K562 (cell line): ENCODE results near the gene PCSK7. TPM values are rescaled to one million over a fixed set of nuclear protein-coding genes. Genes with fewer than 3 reads are reported as not detected.

ENCODE experiments used
- ATAC-seq: fragments of 200-7000 bp; cut with Tn5 transposase; 3 replicates; pipeline ENCODE4 v1.9.1; 2020; ENCODE audit warnings: moderate library complexity
- BruUV-seq: library from RNA; stranded (reverse); fragments of 400-500 nt; replicated peaks from 2 replicates; lab custom pipeline; 2021; lab: Mats Ljungman, UMichigan
- CTCF ChIA-PET: fragments of 300-600 bp; formaldehyde crosslinking; extraction: SDS; loops from one replicate; lab custom pipeline; 2021; ENCODE audit warnings: low intra/inter-chr PET ratio; lab: Yijun Ruan, JAX
- POLR2A ChIA-PET: fragments of 300-600, 350-650 bp; sonication (Branson Sonifier 250); formaldehyde crosslinking; extraction: SDS; loops from one replicate; lab custom pipeline; 2021; ENCODE audit warnings: antibody characterized with exemption, inconsistent platforms; lab: Yijun Ruan, JAX
- DNase-seq, 4 experiments: peaks; one replicate each; pipeline versions ENCODE4 v3.0.0 to v3.0.0-alpha.2; 2011 to 2018; ENCODE audit warnings: low spot score in 3 of 4, mixed read lengths in 3 of 4; ENCODE audit errors: extremely low read depth in 1 of 4
- FAIRE-seq: peaks from 2 replicates; lab custom pipeline; 2011; peaks lifted over from hg19 to GRCh38; lab: Jason Lieb, UNC
- H2AFZ ChIP-seq: 2 replicates; pipeline ENCODE4 v1.6.0; 2011; ENCODE audit warnings: low read depth, low read length, control low read depth, inconsistent platforms
- H3K27ac ChIP-seq: fragments of 200-600 bp; 3 replicates; pipeline ENCODE4 v1.8.0; 2011; ENCODE audit warnings: low read depth, mild to moderate bottlenecking, control low read depth, inconsistent platforms, low read length, moderate library complexity, mixed read lengths; ENCODE audit errors: extremely low read depth
- H3K27me3 ChIP-seq, 2 experiments: fragments of 300-600 bp in 1 of 2; 2 replicates in 1 of 2; 3 replicates in 1 of 2; pipeline versions ENCODE4 v1.6.0 to v1.8.0; 2011; ENCODE audit warnings: inconsistent platforms in 2 of 2, low read length in 2 of 2, mild to moderate bottlenecking in 1 of 2, mixed read lengths in 1 of 2, moderate library complexity in 1 of 2; ENCODE audit not compliant: control insufficient read depth in 2 of 2, insufficient read depth in 2 of 2
- H3K36me3 ChIP-seq: fragments of 300-600 bp; 3 replicates; pipeline ENCODE4 v1.8.0; 2011; ENCODE audit warnings: mild to moderate bottlenecking, low read length, inconsistent platforms; ENCODE audit not compliant: control insufficient read depth, insufficient read depth
- H3K4me1 ChIP-seq, 2 experiments: fragments of 200-600 bp in 1 of 2; replicated peaks in 1 of 2; 2 replicates in 1 of 2; 3 replicates in 1 of 2; pipeline versions ENCODE4 v1.5.1 to v1.8.0; 2011; ENCODE audit warnings: inconsistent platforms in 2 of 2, low read length in 2 of 2, mild to moderate bottlenecking in 1 of 2, mixed read lengths in 1 of 2, moderate library complexity in 1 of 2; ENCODE audit not compliant: control insufficient read depth in 2 of 2, insufficient read depth in 2 of 2
- H3K4me2 ChIP-seq: 2 replicates; pipeline ENCODE4 v1.6.1; 2011; ENCODE audit warnings: low read length, control low read depth, inconsistent platforms, mixed read lengths; ENCODE audit not compliant: insufficient read depth
- H3K4me3 ChIP-seq: fragments of 200-600 bp; sonication (generic), shearing (Covaris generic); 2 replicates; pipeline ENCODE4 v1.5.1; 2016; ENCODE audit warnings: control low read depth, inconsistent platforms
- H3K79me2 ChIP-seq: fragments of 200-600 bp; 3 replicates; pipeline ENCODE4 v1.8.0; 2011; ENCODE audit warnings: low read length, inconsistent platforms; ENCODE audit not compliant: control insufficient read depth, insufficient read depth
- H3K9ac ChIP-seq, 2 experiments: 2 replicates each; pipeline versions ENCODE4 v1.6.0 to v1.6.1; 2011; ENCODE audit warnings: low read depth in 2 of 2, low read length in 2 of 2, control low read depth in 1 of 2, inconsistent platforms in 1 of 2, mild to moderate bottlenecking in 1 of 2, mixed read lengths in 1 of 2; ENCODE audit not compliant: insufficient read depth in 1 of 2
- H3K9me1 ChIP-seq: one replicate; pipeline ENCODE4 v1.6.0; 2011; ENCODE audit warnings: inconsistent platforms, mild to moderate bottlenecking, low read length, moderate library complexity; ENCODE audit not compliant: control insufficient read depth, insufficient read depth
- H3K9me3 ChIP-seq: replicated peaks from 2 replicates; pipeline ENCODE4 v1.5.1; 2011; ENCODE audit warnings: low read depth, low read length, inconsistent platforms; ENCODE audit not compliant: control insufficient read depth, insufficient read depth
- H4K20me1 ChIP-seq: replicated peaks from 2 replicates; pipeline ENCODE4 v1.6.1; 2011; ENCODE audit warnings: low read length, inconsistent platforms, mixed read lengths; ENCODE audit not compliant: control insufficient read depth, insufficient read depth
- BRCA1 ChIP-seq, 2 experiments: fragments of 450-650 bp in 1 of 2; sonication (generic) in 1 of 2; formaldehyde crosslinking in 1 of 2; IDR thresholded peaks; 2 replicates each; pipeline versions ENCODE4 v1.5.0 to v1.6.1; 2017 to 2020; ENCODE audit warnings: mild to moderate bottlenecking in 1 of 2, missing genetic modification reagents in 1 of 2
- CHD2 ChIP-seq: IDR thresholded peaks from 2 replicates; pipeline ENCODE4 v1.6.1; 2011; ENCODE audit warnings: low read depth, low read length
- CXXC5 ChIP-seq: fragments of 250-450 bp; sonication (Bioruptor Pico); IDR thresholded peaks from 2 replicates; pipeline ENCODE4 v1.8.0; 2022; ENCODE audit warnings: inconsistent platforms, mild to moderate bottlenecking, moderate library complexity
- HDAC3 ChIP-seq: fragments of 450-650 bp; IDR thresholded peaks from 2 replicates; pipeline ENCODE4 v1.6.1; 2018; ENCODE audit warnings: borderline replicate concordance, mild to moderate bottlenecking, moderate library complexity; ENCODE audit not compliant: partially characterized antibody
- HNRNPUL1 ChIP-seq: fragments of 200-400 bp; formaldehyde crosslinking; IDR thresholded peaks from 2 replicates; pipeline ENCODE4 v1.6.1; 2017; ENCODE audit warnings: low read length
- NR2C1 ChIP-seq, 2 experiments: fragments of 450-650 bp; IDR thresholded peaks; 2 replicates each; pipeline ENCODE4 v1.6.1; 2017; ENCODE audit warnings: mild to moderate bottlenecking in 2 of 2, antibody characterized with exemption in 1 of 2, inconsistent platforms in 1 of 2, missing compliant biosample characterization in 1 of 2, missing genetic modification characterization in 1 of 2
- POLR2G ChIP-seq: fragments of 200-400 bp; formaldehyde crosslinking; IDR thresholded peaks from 2 replicates; pipeline ENCODE4 v1.6.1; 2017; ENCODE audit warnings: low read depth, mild to moderate bottlenecking, antibody characterized with exemption, low read length, moderate library complexity
- RBFOX2 ChIP-seq: fragments of 200-400 bp; formaldehyde crosslinking; IDR thresholded peaks from 2 replicates; pipeline ENCODE4 v1.6.1; 2017; ENCODE audit warnings: low read depth, mild to moderate bottlenecking, low read length, moderate library complexity
- TFE3 ChIP-seq: fragments of 450-650 bp; formaldehyde crosslinking; IDR thresholded peaks from 2 replicates; pipeline ENCODE4 v1.4.0; 2020; ENCODE audit warnings: mild to moderate bottlenecking, mixed read lengths
- ZNF121 ChIP-seq: sonication (generic); formaldehyde crosslinking; conservative IDR thresholded peaks from 2 replicates; pipeline ENCODE4 v1.8.0; 2022; ENCODE audit warnings: missing genetic modification reagents
- WGBS: fragments of 100-300 bp; shearing (Covaris generic); methylation state at CpG from one replicate; pipeline ENCODE4 v1.1.6; 2016; ENCODE audit warnings: low coverage, mixed read lengths; ENCODE audit not compliant: insufficient coverage; ENCODE audit errors: missing lambda C conversion rate; 5-methylcytosine and 5-hydroxymethylcytosine counted together
- in situ Hi-C: fragments of 300-500 bp; cut with MboI; formaldehyde crosslinking; loops from 4 replicates; pipeline ENCODE4 v1.15.0; 2018; ENCODE audit warnings: inconsistent platforms, mixed read lengths
- intact Hi-C: fragments of 100-400 bp; cut with micrococcal nuclease; formaldehyde crosslinking; loops from 2 replicates; pipeline ENCODE4 v1.14.2; 2022
- polyA plus RNA-seq, 8 experiments: library from polyadenylated mRNA; depleted of rRNA in 4 of 8; stranded (reverse) in 5 of 8; unstranded in 3 of 8; fragments of >200 nt; fragmentation: Nextera tagmentation in 2 of 8; fragmentation: Illumina TruSeq in 1 of 8; extraction: Ambion mirVana in 2 of 8; extraction: Trizol in 1 of 8; gene quantifications; 2 replicates each; pipeline versions ENCODE4 v1.2.1 to v1.2.3, GENCODE V29; 2011 to 2014; ENCODE audit warnings: inconsistent platforms in 1 of 8, missing spikeins in 1 of 8
- total RNA-seq, 7 experiments: library from RNA; depleted of rRNA in 6 of 7; stranded (reverse); fragments of >200 nt in 6 of 7; fragmentation: Illumina TruSeq in 2 of 7; extraction: Trizol in 2 of 7; gene quantifications; 2 replicates each; pipeline versions ENCODE4 v1.2.1 to v1.2.3, GENCODE V29; 2011 to 2021; ENCODE audit warnings: low replicate concordance in 1 of 7

Gene PCSK7
- total and polyA plus RNA-seq, 9 of the 15 experiments (the other 6 are each of a cell fraction or from before 2014, with no cell fraction given) = 3.1 to 29.2 (median 15.6) TPM

- in situ Hi-C loops (loop anchor here (10.0 to 25.0 kb wide), 2 partner anchors 345 to 718 kb away; no protein-coding TSS in a partner anchor), intact Hi-C loops (loop anchor here (5.0 kb wide), 3 partner anchors 97 to 438 kb away; partner anchors contain the start of genes APOA5 and CEP164)
- H3K9ac ChIP-seq = peak overlapping the region in 1 of 2 experiments; percentile 61; a peak in 1 of 4 replicates
- H3K4me1 ChIP-seq = peaks cover 18 to 31% of the 10 kb centered on the region in 2 experiments; a peak in 4 of 5 replicates
- H3K36me3 ChIP-seq = peaks cover 46% of the 10 kb centered on the region
- H4K20me1 ChIP-seq = no peaks in the 10 kb centered on the region; the same call in 1 of the 2 replicates
- FAIRE-seq (no peak), DNase-seq (no peak), ATAC-seq (no peak)
- H2AFZ ChIP-seq = no peak overlapping the region
- CTCF ChIA-PET = no interaction called here
- H3K79me2 ChIP-seq = peaks cover 45% of the 10 kb centered on the region
- no peaks in the 10 kb centered on the region for H3K27me3 ChIP-seq
- H3K9me1 ChIP-seq = no peaks in the 10 kb centered on the region
- no peak overlapping the region for H3K4me2 ChIP-seq
- WGBS = 88% methylated on average over 4 of the region's 5 CpGs
- TSS peak; percentile 38 for BruUV-seq
- H3K4me3 ChIP-seq = no peak overlapping the region
- H3K9me3 ChIP-seq = no peaks in the 10 kb centered on the region
- POLR2A ChIA-PET = interaction anchor here (1.7 to 3.6 kb wide), 2 partner anchors 9 to 14 kb away, joined by 5 to 20 read pairs; no protein-coding TSS in a partner anchor
- no peak for TF ChIP-seq CXXC5
- TF ChIP-seq ZNF121 = no peak
- TF ChIP-seq NR2C1 (IDR thresholded peaks at IDR 0.05) = no peak
- TF ChIP-seq NR2C1 (tag; IDR thresholded peaks at IDR 0.05) = no peak
- TF ChIP-seq BRCA1 (IDR thresholded peaks at IDR 0.05) = no peak
- no peak for TF ChIP-seq BRCA1 (CRISPR knock-in tag; IDR thresholded peaks at IDR 0.05)
- no peak overlapping the region for H3K27ac ChIP-seq
Measured at GRCh38 chr11:117229931-117230285, 2.0 kb downstream of the PCSK7 start.

- 91% methylated on average over 10 of the region's 12 CpGs for WGBS
- POLR2A ChIA-PET = interaction anchor here (0.6 to 3.6 kb wide), 4 partner anchors 9 to 51 kb away, joined by 3 to 20 read pairs (median 5); partner anchors contain the start of gene SIDT2
- BruUV-seq = no TSS peak
Measured at GRCh38 chr11:117229411-117229810, 2.5 kb downstream of the PCSK7 start.

More at GRCh38 chr11:117229411-117229810, 2.5 kb downstream of the PCSK7 start:
- Histone ChIP-seq H4K20me1 (peaks cover 4% of the 10 kb centered on the region), H2AFZ (no peak overlapping the region), H3K4me2 (no peak overlapping the region), H3K27me3 (no peaks in the 10 kb centered on the region), H3K27ac (no peak overlapping the region), H3K36me3 (peaks cover 46% of the 10 kb centered on the region), H3K9me1 (peaks cover 2% of the 10 kb centered on the region), H3K4me3 (no peak overlapping the region), H3K4me1 (peaks cover 23 to 35% of the 10 kb centered on the region in 2 experiments; a peak in 4 of 5 replicates), H3K79me2 (peaks cover 42% of the 10 kb centered on the region), H3K9me3 (no peaks in the 10 kb centered on the region), H3K9ac (no peak overlapping the region; a peak in 1 of 4 replicates)
- FAIRE-seq (no peak), ATAC-seq (no peak), DNase-seq (no peak)
- in situ Hi-C loops = loop anchor here (10.0 to 25.0 kb wide), 2 partner anchors 345 to 717 kb away; no protein-coding TSS in a partner anchor
- CTCF ChIA-PET = no interaction called here
- TF ChIP-seq RBFOX2 (peak; percentile 42; the same call in 1 of the 2 replicates), HDAC3 (no peak), HNRNPUL1 (no peak), CHD2 (no peak), POLR2G (peak; percentile 19; the same call in 1 of the 2 replicates), TFE3 (CRISPR knock-in tag) (no peak)
- intact Hi-C loops = loop anchor here (5.0 kb wide), 2 partner anchors 347 to 437 kb away; partner anchors contain the start of gene APOA5
